K562 (cell line): ENCODE results near the gene MVB12B. TPM values are rescaled to one million over a fixed set of nuclear protein-coding genes. Genes with fewer than 3 reads are reported as not detected.

Source experiments
- ATAC-seq: fragments of 200-7000 bp; cut with Tn5 transposase; 3 replicates; pipeline ENCODE4 v1.9.1; 2020; ENCODE audit warnings: moderate library complexity
- BruUV-seq: library from RNA; stranded (reverse); fragments of 400-500 nt; replicated peaks from 2 replicates; lab custom pipeline; 2021; lab: Mats Ljungman, UMichigan
- CTCF ChIA-PET: fragments of 300-600 bp; formaldehyde crosslinking; extraction: SDS; loops from one replicate; lab custom pipeline; 2021; ENCODE audit warnings: low intra/inter-chr PET ratio; lab: Yijun Ruan, JAX
- POLR2A ChIA-PET: fragments of 300-600, 350-650 bp; sonication (Branson Sonifier 250); formaldehyde crosslinking; extraction: SDS; loops from one replicate; lab custom pipeline; 2021; ENCODE audit warnings: antibody characterized with exemption, inconsistent platforms; lab: Yijun Ruan, JAX
- DNase-seq, 4 experiments: peaks; one replicate each; pipeline versions ENCODE4 v3.0.0 to v3.0.0-alpha.2; 2011 to 2018; ENCODE audit warnings: low spot score in 3 of 4, mixed read lengths in 3 of 4; ENCODE audit errors: extremely low read depth in 1 of 4
- FAIRE-seq: peaks from 2 replicates; lab custom pipeline; 2011; peaks lifted over from hg19 to GRCh38; lab: Jason Lieb, UNC
- H2AFZ ChIP-seq: 2 replicates; pipeline ENCODE4 v1.6.0; 2011; ENCODE audit warnings: low read depth, low read length, control low read depth, inconsistent platforms
- H3K27ac ChIP-seq: fragments of 200-600 bp; 3 replicates; pipeline ENCODE4 v1.8.0; 2011; ENCODE audit warnings: low read depth, mild to moderate bottlenecking, control low read depth, inconsistent platforms, low read length, moderate library complexity, mixed read lengths; ENCODE audit errors: extremely low read depth
- H3K27me3 ChIP-seq, 2 experiments: fragments of 300-600 bp in 1 of 2; 2 replicates in 1 of 2; 3 replicates in 1 of 2; pipeline versions ENCODE4 v1.6.0 to v1.8.0; 2011; ENCODE audit warnings: inconsistent platforms in 2 of 2, low read length in 2 of 2, mild to moderate bottlenecking in 1 of 2, mixed read lengths in 1 of 2, moderate library complexity in 1 of 2; ENCODE audit not compliant: control insufficient read depth in 2 of 2, insufficient read depth in 2 of 2
- H3K36me3 ChIP-seq: fragments of 300-600 bp; 3 replicates; pipeline ENCODE4 v1.8.0; 2011; ENCODE audit warnings: mild to moderate bottlenecking, low read length, inconsistent platforms; ENCODE audit not compliant: control insufficient read depth, insufficient read depth
- H3K4me1 ChIP-seq, 2 experiments: fragments of 200-600 bp in 1 of 2; replicated peaks in 1 of 2; 2 replicates in 1 of 2; 3 replicates in 1 of 2; pipeline versions ENCODE4 v1.5.1 to v1.8.0; 2011; ENCODE audit warnings: inconsistent platforms in 2 of 2, low read length in 2 of 2, mild to moderate bottlenecking in 1 of 2, mixed read lengths in 1 of 2, moderate library complexity in 1 of 2; ENCODE audit not compliant: control insufficient read depth in 2 of 2, insufficient read depth in 2 of 2
- H3K4me2 ChIP-seq: 2 replicates; pipeline ENCODE4 v1.6.1; 2011; ENCODE audit warnings: low read length, control low read depth, inconsistent platforms, mixed read lengths; ENCODE audit not compliant: insufficient read depth
- H3K4me3 ChIP-seq: fragments of 200-600 bp; sonication (generic), shearing (Covaris generic); 2 replicates; pipeline ENCODE4 v1.5.1; 2016; ENCODE audit warnings: control low read depth, inconsistent platforms
- H3K79me2 ChIP-seq: fragments of 200-600 bp; 3 replicates; pipeline ENCODE4 v1.8.0; 2011; ENCODE audit warnings: low read length, inconsistent platforms; ENCODE audit not compliant: control insufficient read depth, insufficient read depth
- H3K9ac ChIP-seq, 2 experiments: 2 replicates each; pipeline versions ENCODE4 v1.6.0 to v1.6.1; 2011; ENCODE audit warnings: low read depth in 2 of 2, low read length in 2 of 2, control low read depth in 1 of 2, inconsistent platforms in 1 of 2, mild to moderate bottlenecking in 1 of 2, mixed read lengths in 1 of 2; ENCODE audit not compliant: insufficient read depth in 1 of 2
- H3K9me1 ChIP-seq: one replicate; pipeline ENCODE4 v1.6.0; 2011; ENCODE audit warnings: inconsistent platforms, mild to moderate bottlenecking, low read length, moderate library complexity; ENCODE audit not compliant: control insufficient read depth, insufficient read depth
- H3K9me3 ChIP-seq: replicated peaks from 2 replicates; pipeline ENCODE4 v1.5.1; 2011; ENCODE audit warnings: low read depth, low read length, inconsistent platforms; ENCODE audit not compliant: control insufficient read depth, insufficient read depth
- H4K20me1 ChIP-seq: replicated peaks from 2 replicates; pipeline ENCODE4 v1.6.1; 2011; ENCODE audit warnings: low read length, inconsistent platforms, mixed read lengths; ENCODE audit not compliant: control insufficient read depth, insufficient read depth
- CHD1 ChIP-seq: fragments of 200-600 bp; sonication (generic); IDR thresholded peaks from one replicate; pipeline ENCODE4 v1.6.1; 2012; ENCODE audit warnings: mild to moderate bottlenecking, moderate library complexity, low read length, inconsistent platforms
- ELF4 ChIP-seq: fragments of 450-650 bp; formaldehyde crosslinking; IDR thresholded peaks from 2 replicates; pipeline ENCODE4 v1.4.0; 2022; ENCODE audit warnings: missing genetic modification characterization
- GABPB1 ChIP-seq: sonication (generic); formaldehyde crosslinking; IDR thresholded peaks from 2 replicates; pipeline ENCODE4 v1.8.0; 2022; ENCODE audit warnings: mild to moderate bottlenecking, missing genetic modification reagents
- HNRNPL ChIP-seq: fragments of 200-400 bp; formaldehyde crosslinking; IDR thresholded peaks from 2 replicates; pipeline ENCODE4 v1.6.1; 2017; ENCODE audit warnings: low read depth, mild to moderate bottlenecking, low read length
- MEIS2 ChIP-seq: fragments of 450-650 bp; IDR thresholded peaks from 2 replicates; pipeline ENCODE4 v1.6.1; 2014; ENCODE audit warnings: mild to moderate bottlenecking; ENCODE audit not compliant: partially characterized antibody
- PTBP1 ChIP-seq: fragments of 200-400 bp; formaldehyde crosslinking; IDR thresholded peaks from 2 replicates; pipeline ENCODE4 v1.6.1; 2017; ENCODE audit warnings: low read depth, low read length
- SMARCC2 ChIP-seq: fragments of 450-650 bp; IDR thresholded peaks from 2 replicates; pipeline ENCODE4 v1.6.1; 2017; ENCODE audit warnings: antibody characterized with exemption, moderate library complexity, mild to moderate bottlenecking, low read depth
- SOX6 ChIP-seq: fragments of 450-650 bp; IDR thresholded peaks from 2 replicates; pipeline ENCODE4 v1.6.1; 2014; ENCODE audit warnings: mild to moderate bottlenecking
- STAT5B ChIP-seq: fragments of 250-450 bp; sonication (Bioruptor Pico); IDR thresholded peaks from 2 replicates; pipeline ENCODE4 v1.8.0; 2021; ENCODE audit warnings: mild to moderate bottlenecking, inconsistent platforms
- ZBTB8A ChIP-seq: fragments of 450-650 bp; IDR thresholded peaks from 2 replicates; pipeline ENCODE4 v1.6.1; 2018; ENCODE audit warnings: mild to moderate bottlenecking, moderate library complexity; ENCODE audit not compliant: partially characterized antibody
- ZNF140 ChIP-seq: fragments of 250-450 bp; sonication (Bioruptor Pico); IDR thresholded peaks from 2 replicates; pipeline ENCODE4 v1.8.0; 2021; ENCODE audit warnings: moderate library complexity, mild to moderate bottlenecking, inconsistent platforms
- ZNF224 ChIP-seq: sonication (generic); formaldehyde crosslinking; IDR thresholded peaks from 2 replicates; pipeline ENCODE4 v1.8.0; 2022; ENCODE audit warnings: mild to moderate bottlenecking, missing genetic modification reagents
- WGBS: fragments of 100-300 bp; shearing (Covaris generic); methylation state at CpG from one replicate; pipeline ENCODE4 v1.1.6; 2016; ENCODE audit warnings: low coverage, mixed read lengths; ENCODE audit not compliant: insufficient coverage; ENCODE audit errors: missing lambda C conversion rate; 5-methylcytosine and 5-hydroxymethylcytosine counted together
- in situ Hi-C: fragments of 300-500 bp; cut with MboI; formaldehyde crosslinking; loops from 4 replicates; pipeline ENCODE4 v1.15.0; 2018; ENCODE audit warnings: inconsistent platforms, mixed read lengths
- intact Hi-C: fragments of 100-400 bp; cut with micrococcal nuclease; formaldehyde crosslinking; loops from 2 replicates; pipeline ENCODE4 v1.14.2; 2022
- polyA plus RNA-seq, 8 experiments: library from polyadenylated mRNA; depleted of rRNA in 4 of 8; stranded (reverse) in 5 of 8; unstranded in 3 of 8; fragments of >200 nt; fragmentation: Nextera tagmentation in 2 of 8; fragmentation: Illumina TruSeq in 1 of 8; extraction: Ambion mirVana in 2 of 8; extraction: Trizol in 1 of 8; gene quantifications; 2 replicates each; pipeline versions ENCODE4 v1.2.1 to v1.2.3, GENCODE V29; 2011 to 2014; ENCODE audit warnings: inconsistent platforms in 1 of 8, missing spikeins in 1 of 8
- total RNA-seq, 7 experiments: library from RNA; depleted of rRNA in 6 of 7; stranded (reverse); fragments of >200 nt in 6 of 7; fragmentation: Illumina TruSeq in 2 of 7; extraction: Trizol in 2 of 7; gene quantifications; 2 replicates each; pipeline versions ENCODE4 v1.2.1 to v1.2.3, GENCODE V29; 2011 to 2021; ENCODE audit warnings: low replicate concordance in 1 of 7
- TF ChIP-seq, protein P1 (sequence below), 2 experiments: IDR thresholded peaks; 2 replicates each; pipeline ENCODE4 v1.6.1; 2012; ENCODE audit warnings: improper control_type of control experiment in 2 of 2, low read depth in 2 of 2, low read length in 2 of 2, borderline replicate concordance in 1 of 2
- TF ChIP-seq, protein P2 (sequence below): fragments of 250-450 bp; sonication (Bioruptor Pico); IDR thresholded peaks from 2 replicates; pipeline ENCODE4 v1.4.0; 2020
- TF ChIP-seq, protein P3 (sequence below): fragments of 250-450 bp; sonication (Bioruptor Pico); IDR thresholded peaks from 2 replicates; pipeline ENCODE4 v1.4.0; 2020; ENCODE audit warnings: mild to moderate bottlenecking, moderate library complexity

MVB12B gene
- total and polyA plus RNA-seq, 9 of the 15 experiments (the other 6 are each of a cell fraction or from before 2014, with no cell fraction given): not detected

DNA sequence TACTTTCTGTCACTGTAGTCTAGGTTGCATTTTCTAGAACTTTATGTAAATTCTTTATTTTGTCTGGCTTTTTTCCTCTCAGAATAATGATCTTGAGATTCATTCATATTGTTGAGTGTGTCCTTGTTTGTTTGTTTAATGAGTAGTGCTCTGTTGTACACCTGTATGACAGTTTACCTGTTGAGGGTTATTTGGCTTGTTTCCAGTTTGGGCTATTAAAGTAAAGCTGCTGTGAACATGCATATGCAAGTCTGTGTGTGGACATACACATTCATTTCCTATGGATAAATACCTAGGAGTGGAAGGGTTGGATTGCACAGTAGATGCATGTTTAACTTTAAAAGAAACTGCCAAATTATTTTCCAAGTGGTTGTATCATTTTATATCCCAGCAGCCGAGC lies 30.4 kb downstream of the MVB12B start:
- H3K36me3 ChIP-seq: no peaks in the 10 kb centered on the region
- no peak overlapping the region for H3K27ac ChIP-seq
- POLR2A ChIA-PET: no interaction called here
- no peaks in the 10 kb centered on the region for H3K9me3 ChIP-seq
- no peak for DNase-seq
- intact Hi-C loops (no loop called here), in situ Hi-C loops (no loop called here)
- H2AFZ ChIP-seq: no peak overlapping the region
- no peak overlapping the region for H3K4me3 ChIP-seq
- H3K4me1 ChIP-seq: no peaks in the 10 kb centered on the region
- FAIRE-seq: no peak
- WGBS: 0% methylated on average over 1 of the region's 1 CpG
- no peak overlapping the region for H3K4me2 ChIP-seq
- no peaks in the 10 kb centered on the region for H3K79me2 ChIP-seq
- CTCF ChIA-PET: no interaction called here
- H4K20me1 ChIP-seq: no peaks in the 10 kb centered on the region
- ATAC-seq: no peak
- BruUV-seq: no TSS peak
- peaks cover 0 to 7% of the 10 kb centered on the region in 2 experiments; a peak in 1 of 5 replicates for H3K27me3 ChIP-seq
- no peaks in the 10 kb centered on the region for H3K9me1 ChIP-seq
- H3K9ac ChIP-seq: no peak overlapping the region
- no peak for TF ChIP-seq ZNF140 (CRISPR knock-in tag)
- no peak for TF ChIP-seq PTBP1
- TF ChIP-seq GABPB1 (CRISPR knock-in tag): no peak
- TF ChIP-seq STAT5B (CRISPR knock-in tag): no peak
- TF ChIP-seq ZNF224 (CRISPR knock-in tag): no peak
- TF ChIP-seq MEIS2: no peak
- TF ChIP-seq SMARCC2: no peak
- no peak for TF ChIP-seq SOX6
- no peak for TF ChIP-seq HNRNPL
- no peak for TF ChIP-seq ZBTB8A
- TF ChIP-seq CHD1: no peak
- TF ChIP-seq, protein P1, sequence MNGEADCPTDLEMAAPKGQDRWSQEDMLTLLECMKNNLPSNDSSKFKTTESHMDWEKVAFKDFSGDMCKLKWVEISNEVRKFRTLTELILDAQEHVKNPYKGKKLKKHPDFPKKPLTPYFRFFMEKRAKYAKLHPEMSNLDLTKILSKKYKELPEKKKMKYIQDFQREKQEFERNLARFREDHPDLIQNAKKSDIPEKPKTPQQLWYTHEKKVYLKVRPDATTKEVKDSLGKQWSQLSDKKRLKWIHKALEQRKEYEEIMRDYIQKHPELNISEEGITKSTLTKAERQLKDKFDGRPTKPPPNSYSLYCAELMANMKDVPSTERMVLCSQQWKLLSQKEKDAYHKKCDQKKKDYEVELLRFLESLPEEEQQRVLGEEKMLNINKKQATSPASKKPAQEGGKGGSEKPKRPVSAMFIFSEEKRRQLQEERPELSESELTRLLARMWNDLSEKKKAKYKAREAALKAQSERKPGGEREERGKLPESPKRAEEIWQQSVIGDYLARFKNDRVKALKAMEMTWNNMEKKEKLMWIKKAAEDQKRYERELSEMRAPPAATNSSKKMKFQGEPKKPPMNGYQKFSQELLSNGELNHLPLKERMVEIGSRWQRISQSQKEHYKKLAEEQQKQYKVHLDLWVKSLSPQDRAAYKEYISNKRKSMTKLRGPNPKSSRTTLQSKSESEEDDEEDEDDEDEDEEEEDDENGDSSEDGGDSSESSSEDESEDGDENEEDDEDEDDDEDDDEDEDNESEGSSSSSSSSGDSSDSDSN (IDR thresholded peaks at IDR 0.05; ENCODE audit: borderline replicate concordance in 1 of 2, low read depth in 2 of 2, low read length in 2 of 2): no peak
- TF ChIP-seq ELF4 (CRISPR knock-in tag): no peak
- TF ChIP-seq, protein P2, sequence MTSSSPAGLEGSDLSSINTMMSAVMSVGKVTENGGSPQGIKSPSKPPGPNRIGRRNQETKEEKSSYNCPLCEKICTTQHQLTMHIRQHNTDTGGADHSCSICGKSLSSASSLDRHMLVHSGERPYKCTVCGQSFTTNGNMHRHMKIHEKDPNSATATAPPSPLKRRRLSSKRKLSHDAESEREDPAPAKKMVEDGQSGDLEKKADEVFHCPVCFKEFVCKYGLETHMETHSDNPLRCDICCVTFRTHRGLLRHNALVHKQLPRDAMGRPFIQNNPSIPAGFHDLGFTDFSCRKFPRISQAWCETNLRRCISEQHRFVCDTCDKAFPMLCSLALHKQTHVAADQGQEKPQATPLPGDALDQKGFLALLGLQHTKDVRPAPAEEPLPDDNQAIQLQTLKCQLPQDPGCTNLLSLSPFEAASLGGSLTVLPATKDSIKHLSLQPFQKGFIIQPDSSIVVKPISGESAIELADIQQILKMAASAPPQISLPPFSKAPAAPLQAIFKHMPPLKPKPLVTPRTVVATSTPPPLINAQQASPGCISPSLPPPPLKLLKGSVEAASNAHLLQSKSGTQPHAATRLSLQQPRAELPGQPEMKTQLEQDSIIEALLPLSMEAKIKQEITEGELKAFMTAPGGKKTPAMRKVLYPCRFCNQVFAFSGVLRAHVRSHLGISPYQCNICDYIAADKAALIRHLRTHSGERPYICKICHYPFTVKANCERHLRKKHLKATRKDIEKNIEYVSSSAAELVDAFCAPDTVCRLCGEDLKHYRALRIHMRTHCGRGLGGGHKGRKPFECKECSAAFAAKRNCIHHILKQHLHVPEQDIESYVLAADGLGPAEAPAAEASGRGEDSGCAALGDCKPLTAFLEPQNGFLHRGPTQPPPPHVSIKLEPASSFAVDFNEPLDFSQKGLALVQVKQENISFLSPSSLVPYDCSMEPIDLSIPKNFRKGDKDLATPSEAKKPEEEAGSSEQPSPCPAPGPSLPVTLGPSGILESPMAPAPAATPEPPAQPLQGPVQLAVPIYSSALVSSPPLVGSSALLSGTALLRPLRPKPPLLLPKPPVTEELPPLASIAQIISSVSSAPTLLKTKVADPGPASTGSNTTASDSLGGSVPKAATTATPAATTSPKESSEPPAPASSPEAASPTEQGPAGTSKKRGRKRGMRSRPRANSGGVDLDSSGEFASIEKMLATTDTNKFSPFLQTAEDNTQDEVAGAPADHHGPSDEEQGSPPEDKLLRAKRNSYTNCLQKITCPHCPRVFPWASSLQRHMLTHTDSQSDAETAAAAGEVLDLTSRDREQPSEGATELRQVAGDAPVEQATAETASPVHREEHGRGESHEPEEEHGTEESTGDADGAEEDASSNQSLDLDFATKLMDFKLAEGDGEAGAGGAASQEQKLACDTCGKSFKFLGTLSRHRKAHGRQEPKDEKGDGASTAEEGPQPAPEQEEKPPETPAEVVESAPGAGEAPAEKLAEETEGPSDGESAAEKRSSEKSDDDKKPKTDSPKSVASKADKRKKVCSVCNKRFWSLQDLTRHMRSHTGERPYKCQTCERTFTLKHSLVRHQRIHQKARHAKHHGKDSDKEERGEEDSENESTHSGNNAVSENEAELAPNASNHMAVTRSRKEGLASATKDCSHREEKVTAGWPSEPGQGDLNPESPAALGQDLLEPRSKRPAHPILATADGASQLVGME (CRISPR knock-in tag): no peak
- TF ChIP-seq, protein P3, sequence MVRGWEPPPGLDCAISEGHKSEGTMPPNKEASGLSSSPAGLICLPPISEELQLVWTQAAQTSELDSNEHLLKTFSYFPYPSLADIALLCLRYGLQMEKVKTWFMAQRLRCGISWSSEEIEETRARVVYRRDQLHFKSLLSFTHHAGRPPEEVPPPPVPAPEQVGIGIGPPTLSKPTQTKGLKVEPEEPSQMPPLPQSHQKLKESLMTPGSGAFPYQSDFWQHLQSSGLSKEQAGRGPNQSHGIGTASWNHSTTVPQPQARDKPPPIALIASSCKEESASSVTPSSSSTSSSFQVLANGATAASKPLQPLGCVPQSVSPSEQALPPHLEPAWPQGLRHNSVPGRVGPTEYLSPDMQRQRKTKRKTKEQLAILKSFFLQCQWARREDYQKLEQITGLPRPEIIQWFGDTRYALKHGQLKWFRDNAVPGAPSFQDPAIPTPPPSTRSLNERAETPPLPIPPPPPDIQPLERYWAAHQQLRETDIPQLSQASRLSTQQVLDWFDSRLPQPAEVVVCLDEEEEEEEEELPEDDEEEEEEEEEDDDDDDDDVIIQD (CRISPR knock-in tag): no peak
